GM19238 (cell line): ENCODE results near the gene TRIM3.
"Not testable (repeated sequence)": the region's sequence is repeated elsewhere in the genome, so short reads cannot be mapped to it uniquely, and the experiment has no call there.

ENCODE experiments used
- DNase-seq: peaks from one replicate; pipeline ENCODE4 v3.0.0; 2011; ENCODE audit warnings: low spot score; ENCODE audit not compliant: insufficient read length

TRIM3 gene

DNA sequence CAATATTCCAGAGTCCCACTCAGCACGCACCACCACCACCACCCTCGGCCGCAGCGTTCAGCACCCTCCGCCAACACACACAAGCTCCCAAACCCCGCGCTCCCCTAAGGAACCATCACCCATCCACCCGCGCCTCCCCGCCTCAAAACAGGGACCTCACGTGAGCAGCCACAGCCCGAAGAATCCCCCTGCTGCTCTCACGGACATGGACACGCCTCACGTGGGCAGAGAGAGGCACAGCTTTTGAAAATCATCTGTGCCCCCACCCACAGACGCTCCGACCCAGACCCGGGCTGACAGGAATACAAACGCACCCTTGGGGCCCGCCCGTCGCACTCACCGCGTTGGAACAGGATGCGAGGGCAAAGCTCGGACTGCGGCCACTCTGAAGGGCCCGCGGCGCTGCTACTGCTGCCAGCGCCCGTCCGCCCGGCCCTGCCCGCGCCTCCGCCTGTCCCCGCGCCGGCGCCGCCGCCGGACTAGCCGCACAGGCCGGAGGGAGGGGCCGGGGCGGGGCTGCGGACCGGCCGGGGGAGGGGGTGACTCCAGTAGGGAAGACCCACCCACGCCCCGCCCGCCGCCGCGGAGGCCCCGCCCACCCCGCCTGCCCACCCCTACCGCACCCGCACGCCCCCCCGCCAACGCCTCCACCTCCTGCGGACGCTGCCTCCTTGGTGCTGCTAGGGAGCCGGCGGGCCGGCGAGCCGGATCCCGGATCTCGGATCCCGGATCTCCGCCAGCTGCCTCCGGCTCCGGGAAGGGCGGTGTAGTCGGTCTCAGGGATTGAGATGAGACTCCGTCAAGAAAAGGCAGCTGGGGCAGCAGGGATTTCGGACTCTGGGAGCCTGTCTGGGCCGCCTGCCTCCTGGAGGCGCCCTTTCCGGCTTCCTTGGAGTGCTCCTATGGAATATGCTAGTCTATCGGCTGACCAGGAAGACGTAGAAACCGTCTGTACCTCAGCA is at the start of gene TRIM3:
Gene TRIM3 (minus strand): TSS at position 491 of the 962 bp plus-strand sequence. CDS start 8,246 bp downstream, outside the sequence.
- peak; percentile 82 for DNase-seq

DNA sequence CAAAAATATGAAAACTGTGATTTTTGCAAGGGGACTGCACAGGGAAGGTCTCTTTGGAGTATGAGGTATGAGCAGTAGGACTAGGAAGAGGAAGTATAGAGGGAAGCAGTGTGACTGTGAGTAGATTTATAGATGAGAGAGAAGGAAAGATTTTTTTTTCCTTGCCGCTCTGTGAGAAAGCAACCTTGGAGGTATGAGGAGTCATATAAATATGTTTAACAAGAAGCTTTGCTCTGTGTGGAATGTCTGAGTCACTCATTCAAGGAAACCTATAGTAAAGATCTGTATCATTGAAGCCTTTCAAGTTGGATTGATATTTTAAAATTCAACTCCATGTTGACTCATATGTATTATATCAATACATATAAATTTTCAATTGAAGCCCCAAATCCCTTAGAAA is 49.5 kb upstream of the TRIM3 start:
- DNase-seq: no peak

DNA sequence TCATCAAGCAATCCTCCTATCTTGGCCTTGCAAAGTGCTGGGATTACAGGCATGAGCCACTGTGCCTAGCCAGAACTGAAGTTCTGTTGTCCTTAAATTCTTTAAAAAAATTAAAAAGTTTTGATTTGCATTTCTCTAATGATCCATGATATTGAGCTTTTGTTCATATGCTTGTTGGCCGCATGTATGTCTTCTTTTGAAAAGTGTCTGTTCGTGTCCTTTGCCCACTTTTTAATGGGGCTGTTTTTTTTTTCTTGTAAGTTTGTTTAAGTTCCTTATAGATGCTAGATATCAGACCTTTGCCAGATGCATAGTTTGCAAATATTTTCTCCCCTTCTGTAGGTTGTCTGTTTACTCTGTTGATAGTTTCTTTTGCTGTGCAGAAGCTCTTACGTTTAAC is 48.2 kb upstream of the TRIM3 start:
- DNase-seq: not testable (repeated sequence)

DNA sequence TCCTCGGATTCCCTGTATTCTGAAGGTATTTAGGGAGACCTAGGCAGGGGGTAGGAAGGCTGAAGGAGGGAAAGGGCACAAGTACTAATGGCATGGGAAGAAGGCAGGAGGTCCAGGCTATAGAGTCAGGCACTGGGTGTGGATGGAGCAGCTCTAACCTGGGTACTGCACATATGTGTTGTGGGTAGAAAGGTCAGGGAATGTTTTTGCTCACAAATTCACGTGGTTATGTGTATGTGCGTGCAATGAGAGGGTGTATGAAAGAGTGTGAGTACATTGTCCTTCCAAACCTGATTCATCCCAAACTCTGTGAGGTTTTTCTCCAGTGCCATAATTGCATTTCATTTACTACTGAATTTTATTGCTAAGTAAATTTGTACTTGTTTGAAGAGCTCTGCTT is 46.5 kb upstream of the TRIM3 start:
- no peak for DNase-seq

DNA sequence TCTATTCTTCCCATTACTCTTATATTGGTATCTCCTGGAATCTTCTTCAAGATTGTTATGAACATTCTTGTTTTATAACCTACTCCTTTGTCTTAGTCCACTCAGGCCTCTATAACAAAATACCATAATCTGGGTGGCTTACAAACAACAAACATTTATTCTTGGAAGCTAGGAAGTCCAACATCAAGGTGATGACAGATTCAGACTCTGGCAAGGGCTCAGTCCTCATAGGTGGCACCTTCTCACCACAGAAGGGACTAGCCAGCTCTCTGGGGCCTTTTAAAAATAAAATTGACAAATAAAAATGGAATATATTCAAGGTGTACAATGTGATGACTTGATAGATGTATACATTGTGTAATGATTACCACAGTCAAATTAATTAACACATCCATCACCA is 43.1 kb upstream of the TRIM3 start:
- DNase-seq: no peak

DNA sequence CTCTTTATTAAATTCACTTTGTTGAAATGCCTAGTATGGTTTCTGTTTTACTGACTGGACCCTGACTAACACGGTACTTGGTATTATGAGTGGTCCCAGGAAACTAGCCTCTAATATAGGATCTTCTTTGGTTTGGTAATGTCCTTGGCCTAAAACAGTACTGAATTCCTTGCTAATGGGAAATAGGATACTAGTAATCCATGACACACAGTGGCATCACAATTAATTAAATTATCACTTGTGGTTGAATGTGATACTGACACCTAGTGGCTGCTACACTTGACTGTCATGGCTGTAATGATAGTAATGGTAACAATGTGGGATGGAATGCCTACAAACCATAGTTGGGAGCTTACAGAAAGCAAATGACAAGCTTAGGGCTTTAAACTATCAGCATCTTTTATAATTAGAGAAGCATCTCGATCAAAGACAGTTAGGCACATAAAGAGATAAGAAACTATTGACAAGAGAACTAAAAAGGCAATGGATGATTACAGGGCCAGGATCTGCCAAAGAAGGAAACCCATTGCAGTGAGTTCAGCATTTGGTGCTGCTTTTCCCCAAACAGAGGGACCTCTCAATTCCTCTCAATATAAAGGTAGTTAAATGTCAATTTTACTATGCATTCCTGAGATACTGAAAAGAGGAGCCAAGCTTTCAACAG is 32.0 kb upstream of the TRIM3 start:
- no peak for DNase-seq

DNA sequence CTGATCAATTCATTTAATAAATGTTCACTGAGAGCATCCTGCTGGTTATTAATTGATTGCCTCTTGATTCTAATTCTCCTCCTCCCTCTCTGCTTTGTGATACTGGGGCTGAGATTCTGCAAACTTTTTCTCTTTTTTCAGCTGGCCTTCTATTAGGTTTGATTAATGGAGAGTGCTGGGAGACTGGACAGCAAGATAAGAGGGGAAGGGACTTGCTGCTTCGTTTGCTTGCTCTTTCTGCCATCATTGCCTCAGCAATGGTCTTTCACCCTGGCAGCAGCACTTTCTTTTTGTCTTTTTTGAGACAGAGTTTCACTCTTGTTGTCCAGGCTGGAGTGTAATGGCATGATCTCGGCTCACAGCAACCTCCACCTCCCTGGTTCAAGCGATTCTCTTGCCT is 30.4 kb upstream of the TRIM3 start:
- no peak for DNase-seq

DNA sequence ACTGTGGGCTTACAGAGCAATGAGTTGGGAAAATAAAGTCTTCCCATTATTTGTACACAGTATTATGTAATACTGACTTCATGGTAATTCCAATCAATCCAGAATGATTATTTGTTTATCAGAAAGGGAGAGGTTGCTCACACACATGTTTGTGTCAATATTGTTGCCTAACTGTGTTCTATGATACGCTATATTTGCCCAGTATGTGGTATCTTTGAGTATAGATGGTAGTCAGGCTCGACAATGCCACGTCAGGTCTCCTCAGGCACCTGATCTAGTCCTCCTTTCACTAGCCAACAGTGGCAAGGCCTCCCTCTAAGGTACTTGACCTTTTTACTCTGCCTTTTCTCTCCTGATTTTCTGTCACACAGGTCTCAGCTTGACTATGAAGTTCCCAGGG is 28.6 kb upstream of the TRIM3 start:
- no peak for DNase-seq

DNA sequence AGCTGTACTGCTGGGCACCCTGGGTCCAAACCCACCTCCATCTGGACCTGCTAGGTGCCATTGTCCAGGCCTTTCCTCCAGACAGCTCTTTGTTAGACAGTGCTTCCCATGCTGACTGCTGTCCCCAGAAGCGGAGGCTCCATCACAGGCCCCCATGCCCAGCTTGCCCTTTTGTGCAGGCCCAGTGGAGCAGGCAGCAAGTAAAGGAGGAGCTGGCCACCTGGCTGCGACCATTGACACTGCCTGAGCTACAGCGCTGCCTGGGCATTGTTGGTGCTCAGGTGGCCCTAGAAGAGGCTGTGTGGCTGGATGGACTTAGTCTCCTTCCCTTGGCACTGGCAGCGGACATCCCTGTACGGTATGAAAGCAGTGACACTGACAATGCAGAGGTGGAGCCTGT is 24.8 kb upstream of the TRIM3 start:
- DNase-seq: no peak

DNA sequence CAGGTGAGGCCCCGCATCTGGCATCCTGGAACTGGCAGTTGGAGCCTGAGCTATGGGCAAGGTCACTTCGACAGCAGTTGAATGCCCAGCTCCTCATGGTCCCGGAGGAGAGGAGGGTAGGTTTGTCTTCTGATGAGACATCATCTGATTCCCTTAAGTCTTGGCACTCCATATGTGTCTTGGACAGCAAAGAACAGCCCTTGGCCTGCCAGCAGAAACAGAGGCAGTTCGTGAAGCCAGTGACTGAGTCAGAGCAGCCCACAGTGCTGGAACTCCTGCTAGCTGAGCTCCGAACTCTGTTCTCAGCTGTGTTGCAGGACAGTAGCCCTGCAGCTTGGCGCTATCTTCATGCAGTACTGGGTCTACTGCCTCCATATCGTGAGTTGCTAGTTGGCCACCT is 24.4 kb upstream of the TRIM3 start:
- no peak for DNase-seq

DNA sequence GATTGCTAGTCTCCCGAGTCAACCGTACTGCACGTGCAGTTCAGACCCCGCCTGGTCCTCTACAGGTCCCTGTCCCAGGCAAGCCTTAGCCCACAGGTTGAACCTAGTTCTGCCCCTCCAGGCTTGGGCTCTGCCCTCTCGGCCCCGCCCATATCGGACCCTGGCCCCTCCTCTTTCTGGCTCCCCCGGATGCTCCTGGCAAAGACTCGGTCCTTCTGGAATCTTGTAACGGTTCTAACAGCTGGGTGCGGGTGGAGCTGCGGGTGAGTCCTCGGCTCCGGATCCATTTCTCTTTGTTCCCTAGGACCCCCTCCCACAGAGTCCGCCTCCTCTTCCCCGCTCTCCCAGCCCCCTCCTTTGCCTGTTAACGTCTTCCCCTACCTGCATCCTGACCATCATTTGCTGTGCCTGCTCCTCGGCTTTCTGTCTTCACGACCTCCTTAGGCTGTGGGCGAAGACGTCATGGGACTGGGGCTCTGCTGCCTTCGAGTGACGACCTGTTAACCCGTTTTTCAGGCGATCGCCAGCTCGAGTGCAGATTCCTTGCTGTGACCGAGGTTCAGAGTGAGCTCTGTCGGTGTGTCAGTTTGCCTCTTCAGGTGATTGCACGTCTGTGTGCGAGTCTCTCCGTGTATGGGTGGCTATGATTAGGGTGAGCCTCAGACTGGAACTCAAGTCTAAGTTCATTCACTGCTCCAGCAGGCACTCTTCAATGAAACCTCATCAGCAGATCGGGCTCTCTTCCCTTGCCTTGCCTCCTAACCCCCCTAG is 23.5 kb upstream of the TRIM3 start, which contains the start of gene DNHD1:
Gene DNHD1 (plus strand): TSS at position 212 of the 771 bp plus-strand sequence. CDS start 936 bp downstream, outside the sequence.
- no peak for DNase-seq

DNA sequence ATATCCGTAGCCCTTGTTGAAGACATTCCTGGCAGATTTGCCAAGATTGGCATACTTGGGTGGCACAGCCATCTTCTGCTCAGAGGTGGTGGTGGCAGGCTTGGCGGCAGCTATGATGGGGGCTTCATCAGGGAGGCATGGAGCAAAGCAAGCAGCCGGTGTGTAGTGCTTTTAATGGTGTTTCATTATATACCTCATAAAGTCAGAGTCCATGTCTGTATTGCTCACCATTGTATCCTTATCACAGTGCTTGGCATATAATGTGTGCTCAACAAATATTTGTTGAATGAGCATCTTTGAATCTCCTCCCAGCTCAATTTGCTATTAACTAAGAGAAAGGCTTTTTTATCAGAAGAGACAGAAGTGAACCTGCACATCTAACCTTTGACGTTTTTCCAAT is 15.6 kb upstream of the TRIM3 start:
- no peak for DNase-seq

DNA sequence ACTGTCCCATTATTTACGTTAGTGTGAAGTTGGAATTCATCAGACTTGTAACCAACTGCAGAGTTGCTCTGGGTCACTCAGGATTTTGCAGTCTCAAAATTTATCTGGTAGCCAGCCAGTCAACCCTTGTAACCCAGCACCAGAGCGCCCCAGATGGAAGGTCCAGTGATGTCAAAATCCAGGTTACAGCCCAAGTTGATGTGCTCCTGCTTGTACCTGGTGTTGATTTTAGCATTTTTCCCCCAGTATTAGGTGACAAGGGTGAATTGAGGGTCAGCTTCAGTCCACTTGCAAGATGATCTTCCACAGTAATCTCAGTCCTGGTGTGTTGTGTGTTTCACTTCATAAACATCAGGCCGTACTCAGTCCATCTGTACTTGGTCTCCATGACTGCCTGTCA is 15.1 kb upstream of the TRIM3 start:
- no peak for DNase-seq

DNA sequence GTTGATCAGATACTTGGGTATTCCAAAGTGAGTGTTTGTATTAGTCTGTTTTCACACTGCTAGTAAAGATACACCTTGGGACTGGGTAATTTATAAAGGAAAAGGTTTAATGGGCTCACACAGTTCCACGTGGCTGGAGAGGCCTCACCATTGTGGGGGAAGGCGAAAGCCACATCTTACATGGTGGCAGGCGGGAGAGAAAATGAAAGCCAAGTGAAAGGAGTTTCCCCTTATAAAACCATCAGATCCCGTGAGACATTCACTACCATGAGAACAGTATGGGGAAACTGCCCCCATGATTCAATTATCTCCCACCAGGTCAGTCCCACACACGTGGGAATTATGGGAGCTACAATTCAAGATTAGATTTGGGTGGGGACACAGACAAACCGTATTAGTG is 14.6 kb upstream of the TRIM3 start:
- DNase-seq: no peak

DNA sequence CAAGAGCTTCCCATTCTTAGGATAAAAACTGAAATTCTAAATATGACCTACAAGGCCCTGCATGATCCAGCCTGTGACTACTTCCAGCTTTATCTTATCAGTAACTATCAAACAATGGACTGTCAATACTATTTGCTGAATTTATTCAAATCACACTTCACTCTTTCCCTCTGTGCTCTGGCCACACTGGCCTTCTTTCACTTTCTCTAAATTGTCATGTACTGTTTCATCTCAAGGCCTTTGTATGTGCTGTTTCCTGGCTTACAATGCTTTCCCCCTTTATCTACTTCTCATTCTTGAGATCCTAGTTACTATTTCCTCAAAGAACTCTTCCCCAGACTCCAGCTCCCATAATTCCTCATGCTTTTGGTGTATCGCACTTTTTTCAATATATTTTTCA is 13.2 kb upstream of the TRIM3 start:
- no peak for DNase-seq

DNA sequence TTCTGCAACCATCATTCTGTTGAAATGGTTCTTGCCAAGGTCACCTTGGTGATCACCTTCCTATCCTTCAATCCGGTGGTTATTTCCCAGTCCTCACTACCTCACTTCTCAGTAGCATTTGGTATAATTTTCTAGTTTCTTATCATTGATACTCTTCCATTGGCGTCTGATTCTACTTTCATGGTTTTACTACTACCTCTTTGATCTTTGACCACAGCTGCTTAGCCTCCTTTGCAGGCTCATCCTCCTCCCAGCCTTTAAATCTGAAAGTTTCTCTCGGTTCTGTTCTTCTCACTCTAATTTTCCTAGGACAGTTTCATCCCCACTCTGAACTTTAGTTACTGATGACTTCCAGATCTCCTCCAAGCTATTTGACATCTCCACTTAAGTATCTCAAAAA is 12.5 kb upstream of the TRIM3 start:
- no peak for DNase-seq

DNA sequence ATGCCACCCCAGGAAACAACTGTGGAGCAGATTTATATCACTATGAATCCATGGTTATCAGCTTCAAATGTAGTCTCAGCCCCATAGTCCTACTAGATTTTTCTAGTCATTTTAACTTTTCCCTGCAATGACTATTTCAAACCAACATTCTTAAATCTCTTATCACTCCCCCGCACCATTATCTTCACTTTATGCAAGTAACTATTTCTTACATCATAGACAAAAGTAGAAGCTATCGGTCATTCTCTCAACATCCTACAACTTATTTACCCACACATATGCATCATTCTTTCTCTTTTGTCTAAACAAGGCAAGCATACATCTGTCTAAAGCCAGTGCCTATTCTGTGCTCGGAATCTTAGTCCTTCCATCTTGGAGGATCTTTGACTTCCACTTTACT is 11.9 kb upstream of the TRIM3 start:
- DNase-seq: no peak

DNA sequence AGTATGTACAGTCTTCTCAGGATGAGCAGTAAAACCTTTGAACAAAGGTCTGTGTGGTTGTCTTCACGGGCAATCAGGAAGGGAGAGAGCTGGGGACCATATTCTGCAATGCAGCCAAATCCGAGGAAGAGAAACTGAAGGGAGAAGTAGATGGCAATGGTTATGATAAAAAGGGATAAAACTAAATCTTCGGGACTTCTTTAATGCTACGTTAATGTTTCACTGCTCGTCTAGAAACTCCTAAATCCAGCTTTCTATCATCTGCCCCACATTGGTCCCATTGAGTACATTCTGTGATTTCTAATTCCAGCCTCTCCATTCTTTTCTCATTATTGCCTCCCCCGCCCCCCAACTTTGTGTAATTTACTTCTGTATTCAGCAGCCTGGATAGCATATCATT is 9.3 kb upstream of the TRIM3 start:
- no peak for DNase-seq

DNA sequence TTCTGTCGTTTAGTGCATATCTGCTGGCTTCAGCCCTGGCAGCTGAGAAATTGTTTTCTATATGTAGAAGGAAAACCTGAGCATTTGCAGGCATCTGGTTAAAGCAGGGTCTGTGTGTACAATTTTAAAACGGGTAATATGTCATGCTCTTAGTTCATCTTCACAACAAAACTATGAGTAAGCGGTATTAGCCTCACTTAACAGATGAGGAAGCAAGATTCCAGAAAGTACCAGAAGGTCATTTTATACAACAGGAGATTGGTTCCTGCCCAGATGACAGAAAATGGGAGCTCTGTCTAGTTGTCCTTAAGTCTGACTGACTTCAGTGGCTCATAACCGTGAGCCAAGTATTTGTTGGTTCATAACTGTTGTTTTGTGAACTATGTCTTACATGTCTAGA is 8.7 kb upstream of the TRIM3 start:
- no peak for DNase-seq

DNA sequence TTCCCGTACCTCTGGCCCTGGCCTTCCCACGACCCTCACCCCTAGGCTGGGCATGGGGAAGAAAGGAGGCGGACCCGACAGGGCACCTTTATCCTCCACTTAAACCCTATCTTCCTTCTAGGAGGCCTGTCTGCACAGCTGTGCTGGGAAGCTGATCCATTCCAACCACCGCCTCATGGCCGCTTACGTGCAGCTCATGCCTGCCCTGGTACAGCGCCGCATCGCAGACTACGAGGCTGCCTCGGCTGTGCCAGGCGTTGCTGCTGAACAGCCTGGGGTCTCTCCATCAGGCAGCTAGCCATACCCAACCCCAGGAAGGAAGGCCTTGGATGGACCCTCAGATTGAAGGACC is 8.2 kb upstream of the TRIM3 start:
- DNase-seq: no peak

DNA sequence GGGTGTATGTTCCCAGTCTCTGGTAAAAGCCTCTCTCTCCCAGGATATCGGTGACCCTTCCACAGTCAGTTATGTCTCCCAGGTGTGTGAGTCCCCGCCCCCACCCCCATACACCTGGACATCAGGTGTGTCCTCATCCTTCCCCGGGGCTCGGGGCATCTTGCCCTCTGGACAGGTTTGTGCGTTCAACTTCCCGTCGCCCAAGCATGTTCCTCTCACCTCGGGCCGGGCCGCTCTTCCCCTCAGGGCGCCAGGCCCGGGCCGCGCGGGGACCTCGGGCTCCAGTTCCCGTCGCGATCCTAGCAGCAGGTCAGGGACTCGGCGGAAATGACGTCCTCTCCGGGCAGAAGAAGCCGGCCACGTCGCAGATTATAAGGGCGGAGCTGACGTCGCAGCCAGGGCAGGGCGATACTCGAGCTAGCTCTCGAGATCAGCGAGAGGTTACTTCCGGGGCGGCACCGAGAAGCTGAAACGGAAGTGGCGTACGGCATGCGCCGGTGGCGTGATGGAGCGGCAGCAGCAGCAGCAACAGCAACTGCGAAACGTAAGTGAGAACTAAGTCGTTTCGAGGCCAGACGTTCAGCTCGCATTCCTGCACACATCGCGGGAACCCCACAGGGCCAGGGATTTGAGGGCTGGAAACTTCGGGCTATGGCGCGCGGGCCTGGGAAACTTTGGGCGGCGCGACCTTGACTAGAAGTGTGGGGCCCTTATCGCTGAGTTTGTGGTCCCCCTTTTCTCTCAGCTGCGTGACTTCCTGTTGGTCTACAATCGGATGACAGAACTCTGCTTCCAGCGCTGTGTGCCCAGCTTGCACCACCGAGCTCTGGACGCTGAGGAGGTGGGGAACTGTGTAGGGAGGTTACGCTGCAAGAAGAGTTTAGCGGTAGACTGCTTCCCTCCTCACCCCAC is 7.5 kb upstream of the TRIM3 start, which contains the start of the genes ARFIP2 and TIMM10B:
Gene ARFIP2 (minus strand): TSS at position 320 of the 912 bp plus-strand sequence. CDS start 910 bp downstream, outside the sequence.
Gene TIMM10B (plus strand): TSS at position 490 of the 912 bp plus-strand sequence. CDS start 16 bp downstream, at position 506.
- DNase-seq: peak; percentile 99
